ENCODE measurements around the gene BCAS3.

BCAS3 gene

DNA sequence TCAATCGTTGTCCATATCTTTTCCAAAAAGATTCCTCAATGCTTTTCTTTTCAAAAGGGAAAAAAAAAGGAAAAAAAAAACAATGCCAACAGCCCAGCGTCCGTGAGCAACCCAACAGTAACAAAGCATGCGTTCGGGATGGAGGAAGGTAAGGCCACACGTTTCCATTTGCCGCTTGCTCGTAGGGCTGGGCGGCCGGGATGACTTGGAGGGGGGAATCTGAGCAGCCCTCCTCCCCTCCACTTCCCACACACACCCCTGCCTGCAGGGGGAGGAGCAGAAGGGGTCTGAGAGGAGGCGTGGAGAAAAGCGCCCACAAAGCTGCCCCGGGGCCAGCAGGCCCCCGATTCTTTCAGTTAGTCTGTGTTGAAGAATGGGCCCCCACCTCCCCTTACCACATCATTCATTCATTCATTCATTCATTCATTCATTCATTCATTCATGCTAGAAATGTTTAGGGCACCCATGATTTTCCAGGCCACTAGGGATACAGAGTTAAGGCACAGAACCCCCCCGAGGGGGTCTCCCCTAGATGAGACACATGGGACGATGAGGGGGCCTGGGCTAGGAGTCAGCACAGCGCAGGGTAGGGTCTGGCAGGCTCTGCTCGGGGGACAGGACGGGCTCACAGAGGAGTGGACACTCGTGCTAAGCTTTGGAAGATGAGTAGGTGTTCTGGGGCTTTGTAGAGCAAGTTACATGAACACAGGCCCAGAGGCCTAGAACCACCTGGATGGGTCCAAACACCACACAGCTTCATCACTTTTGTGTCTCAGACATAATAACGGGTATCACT, 711.1 kb downstream of the BCAS3 start:
- TF ChIP-seq, protein P1, sequence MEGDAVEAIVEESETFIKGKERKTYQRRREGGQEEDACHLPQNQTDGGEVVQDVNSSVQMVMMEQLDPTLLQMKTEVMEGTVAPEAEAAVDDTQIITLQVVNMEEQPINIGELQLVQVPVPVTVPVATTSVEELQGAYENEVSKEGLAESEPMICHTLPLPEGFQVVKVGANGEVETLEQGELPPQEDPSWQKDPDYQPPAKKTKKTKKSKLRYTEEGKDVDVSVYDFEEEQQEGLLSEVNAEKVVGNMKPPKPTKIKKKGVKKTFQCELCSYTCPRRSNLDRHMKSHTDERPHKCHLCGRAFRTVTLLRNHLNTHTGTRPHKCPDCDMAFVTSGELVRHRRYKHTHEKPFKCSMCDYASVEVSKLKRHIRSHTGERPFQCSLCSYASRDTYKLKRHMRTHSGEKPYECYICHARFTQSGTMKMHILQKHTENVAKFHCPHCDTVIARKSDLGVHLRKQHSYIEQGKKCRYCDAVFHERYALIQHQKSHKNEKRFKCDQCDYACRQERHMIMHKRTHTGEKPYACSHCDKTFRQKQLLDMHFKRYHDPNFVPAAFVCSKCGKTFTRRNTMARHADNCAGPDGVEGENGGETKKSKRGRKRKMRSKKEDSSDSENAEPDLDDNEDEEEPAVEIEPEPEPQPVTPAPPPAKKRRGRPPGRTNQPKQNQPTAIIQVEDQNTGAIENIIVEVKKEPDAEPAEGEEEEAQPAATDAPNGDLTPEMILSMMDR (IDR thresholded peaks at IDR 0.05; ENCODE audit: extremely low read depth, missing control alignments) = no peak
- DNase-seq (ENCODE audit: low spot score) = no peak

DNA sequence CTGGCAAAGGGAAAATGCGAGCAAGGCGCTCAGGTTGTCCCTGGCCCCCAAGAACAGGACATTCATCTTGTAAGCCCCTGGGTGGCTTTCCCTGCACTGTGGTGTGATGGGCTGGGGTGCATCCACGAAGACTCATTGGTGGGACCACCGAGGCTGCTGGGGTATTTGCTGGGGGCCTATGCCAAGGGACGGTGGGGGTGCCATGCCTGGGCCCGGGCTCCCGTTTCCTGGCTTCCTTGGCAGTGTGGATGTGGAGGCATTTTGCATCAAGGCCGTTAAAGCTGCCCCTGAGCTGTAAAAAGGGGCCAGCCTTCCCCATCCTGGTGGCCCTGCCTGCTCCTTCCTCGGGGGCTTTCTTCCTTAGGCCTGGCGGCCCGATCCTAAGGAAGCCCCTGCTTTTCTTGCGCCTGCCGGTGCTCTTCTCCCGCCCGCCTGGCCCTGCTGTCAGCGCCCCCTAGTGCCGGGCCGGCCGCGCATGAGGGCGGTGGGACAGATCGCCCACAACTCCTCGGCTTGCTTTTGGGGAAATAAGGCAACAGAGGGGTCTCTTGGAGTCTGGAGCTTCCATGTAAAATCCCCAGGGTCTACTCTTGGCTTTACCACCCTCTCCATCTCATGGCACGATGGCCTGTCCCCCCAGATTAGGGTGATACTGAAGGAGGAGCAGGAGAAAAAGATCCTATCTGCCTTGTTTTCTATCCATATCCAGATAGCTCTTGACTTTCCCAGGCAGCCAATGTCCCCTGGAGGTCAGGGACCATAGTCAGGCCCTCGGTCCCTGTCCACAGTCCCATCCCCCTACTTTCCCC, 712.2 kb downstream of the BCAS3 start:
- TF ChIP-seq, protein P1 (IDR thresholded peaks at IDR 0.05; ENCODE audit: extremely low read depth, missing control alignments) = peak; percentile 92
- peak; percentile 78 for DNase-seq (ENCODE audit: low spot score)

DNA sequence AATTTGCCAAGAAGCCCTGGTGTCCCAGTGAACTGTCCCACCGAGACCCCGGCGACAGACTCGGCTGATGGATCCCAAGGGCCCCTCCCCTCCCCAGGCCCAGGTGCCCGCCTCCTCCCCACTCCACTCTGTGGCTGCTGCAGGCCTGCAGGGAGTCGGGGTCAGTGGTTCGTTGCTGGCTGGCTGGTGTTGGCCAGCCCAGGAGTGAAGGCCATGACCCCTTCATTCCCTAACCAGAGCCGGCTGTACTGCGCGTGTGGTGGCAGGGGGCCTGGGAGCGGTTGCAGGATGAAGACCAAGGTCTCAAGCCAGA, 712.8 kb downstream of the BCAS3 start:
- no peak for DNase-seq (ENCODE audit: low spot score)
- TF ChIP-seq, protein P1 (IDR thresholded peaks at IDR 0.05; ENCODE audit: extremely low read depth, missing control alignments) = no peak

GRCh38 chr17:61391595-61392291, 714.1 kb downstream of the BCAS3 start:
- TF ChIP-seq, protein P1 (IDR thresholded peaks at IDR 0.05; ENCODE audit: extremely low read depth, missing control alignments) = no peak
- no peak for DNase-seq (ENCODE audit: low spot score)

DNA sequence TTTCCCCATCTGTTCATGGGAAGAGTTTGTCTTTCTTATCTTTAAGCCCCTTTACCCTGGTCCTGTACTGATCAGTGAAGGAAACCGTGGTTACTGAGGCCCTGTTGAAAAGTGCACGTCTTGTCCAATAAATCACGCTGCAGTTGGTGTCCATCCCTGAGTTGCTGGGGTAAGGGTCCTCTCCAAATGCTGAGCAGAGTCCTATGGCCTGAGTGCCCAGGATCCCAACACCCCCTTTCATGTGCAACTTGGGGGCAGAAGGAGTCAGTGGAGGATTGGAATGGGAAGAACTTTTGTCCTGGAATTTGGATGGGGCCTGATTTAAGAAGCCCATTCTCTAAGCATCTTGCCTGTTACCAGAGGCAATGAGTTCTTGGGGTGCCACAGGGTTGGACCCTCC, 715.0 kb downstream of the BCAS3 start:
- TF ChIP-seq, protein P1 (IDR thresholded peaks at IDR 0.05; ENCODE audit: extremely low read depth, missing control alignments) = no peak
- DNase-seq (ENCODE audit: low spot score) = no peak

- TF ChIP-seq, protein P1 (IDR thresholded peaks at IDR 0.05; ENCODE audit: extremely low read depth, missing control alignments) = no peak
- no peak for DNase-seq (ENCODE audit: low spot score)
Observed at GRCh38 chr17:61393550-61393903, 715.9 kb downstream of the BCAS3 start.

Data from GM20000 (cell line).